Amniotic stem cell (primary cell): ENCODE results near the gene ALAS1.

Experiments used
- DNase-seq: peaks from one replicate; lab custom pipeline; 2025; lab: John Stamatoyannopoulos, UW

ALAS1 gene

GRCh38 chr3:52249683-52250082, 51.7 kb downstream of the ALAS1 start:
- no peak for DNase-seq

- DNase-seq, result no peak
Observed at GRCh38 chr3:52250122-52250521, 52.2 kb downstream of the ALAS1 start.

- no peak for DNase-seq
Observed at GRCh38 chr3:52253314-52254304, 55.6 kb downstream of the ALAS1 start.

- DNase-seq, result no peak
Observed at GRCh38 chr3:52254608-52255007, 56.6 kb downstream of the ALAS1 start.

GRCh38 chr3:52256159-52256558, 58.2 kb downstream of the ALAS1 start:
- DNase-seq, result no peak

- no peak for DNase-seq
Observed at GRCh38 chr3:52256622-52257021, 58.7 kb downstream of the ALAS1 start.

GRCh38 chr3:52257911-52258310, 60.0 kb downstream of the ALAS1 start:
- no peak for DNase-seq

GRCh38 chr3:52259035-52259434, 61.1 kb downstream of the ALAS1 start:
- DNase-seq, result no peak

- no peak for DNase-seq
Observed at GRCh38 chr3:52259448-52259847, 61.5 kb downstream of the ALAS1 start.

- no peak for DNase-seq
Observed at GRCh38 chr3:52262447-52262846, 64.5 kb downstream of the ALAS1 start.
